ENCODE data around the gene ERBB4.

- TF ChIP-seq CTCF (IDR thresholded peaks at IDR 0.05) (no peak), POLR2AphosphoS5 (IDR thresholded peaks at IDR 0.05; ENCODE audit: low read depth, low read length) (no peak), REST (IDR thresholded peaks at IDR 0.05; ENCODE audit: insufficient read depth in 1 of 2, low read depth in 2 of 2, low read length in 1 of 2) (no peak), SIN3A (IDR thresholded peaks at IDR 0.05; ENCODE audit: borderline replicate concordance, insufficient read depth, low read depth, low read length) (no peak)
Measured at GRCh38 chr2:212538305-212539071, at the start of gene ERBB4.
